Testis (tissue), 3 donors: ENCODE data around the gene SCGB1A1. TPM values are rescaled to one million over a fixed set of nuclear protein-coding genes. Genes with fewer than 3 reads are reported as not detected.
A peak's percentile ranks its signal among the peaks of the same experiment; 100 is the strongest.

Experiments
- DNase-seq: peaks from one replicate; pipeline ENCODE4 v3.0.0-alpha.2; 2019
- H3K27ac ChIP-seq, 2 donors: fragments of 200-600 bp; sonication (generic); one replicate each; pipeline ENCODE4 v1.5.1; 2019
- H3K27me3 ChIP-seq: fragments of 200-600 bp; sonication (generic); one replicate; pipeline ENCODE4 v1.5.1; 2019
- H3K36me3 ChIP-seq: fragments of 200-600 bp; sonication (generic); one replicate; pipeline ENCODE4 v1.5.1; 2017; ENCODE audit warnings: low read depth; ENCODE audit errors: missing control alignments
- H3K4me1 ChIP-seq: fragments of 200-600 bp; sonication (generic); one replicate; pipeline ENCODE4 v1.5.1; 2019
- H3K4me3 ChIP-seq, 2 donors: fragments of 200-600 bp; sonication (generic); one replicate each; pipeline ENCODE4 v1.5.1; 2017 to 2019
- H3K9me3 ChIP-seq: fragments of 200-600 bp; sonication (generic); one replicate; pipeline ENCODE4 v1.5.1; 2017
- CTCF ChIP-seq, 3 experiments: fragments of 450-650 bp in 2 of 3; fragments of 200-600 bp in 1 of 3; sonication (generic) in 1 of 3; IDR thresholded peaks; one replicate each; pipeline ENCODE4 v1.5.1; 2016 to 2019; ENCODE audit warnings: antibody characterized with exemption in 3 of 3, mild to moderate bottlenecking in 2 of 3, moderate library complexity in 1 of 3
- POLR2A ChIP-seq: fragments of 450-650 bp; IDR thresholded peaks from one replicate; pipeline ENCODE4 v1.6.1; 2017; ENCODE audit warnings: antibody characterized with exemption, mild to moderate bottlenecking, moderate library complexity
- WGBS, 2 donors: methylation state at CpG; one replicate each; pipeline ENCODE4 v1.1.5; 2018; 5-methylcytosine and 5-hydroxymethylcytosine counted together
- intact Hi-C: fragments of 100-400 bp; cut with DNase I; formaldehyde crosslinking; loops from one replicate; pipeline ENCODE4 v1.15.1; 2023; ENCODE audit warnings: low total_unique reads
- polyA plus RNA-seq: library from polyadenylated mRNA; stranded (reverse); fragments of 350-450 nt; fragmentation: Illumina TruSeq; extraction: RNeasy Lipid Tissue Mini Kit (QIAGEN cat#74804); gene quantifications from one replicate; pipeline ENCODE4 v1.2.3, GENCODE V29; 2014; ENCODE audit warnings: low read depth, low replicate concordance; ENCODE audit not compliant: insufficient read depth
- total RNA-seq, 2 donors: library from RNA; depleted of rRNA; stranded (reverse); fragments of >200 nt; gene quantifications; one replicate each; pipeline ENCODE4 v1.2.3, GENCODE V29; 2016

The SCGB1A1 gene
- total and polyA plus RNA-seq, 3 donors from 2014 or later = not detected

GRCh38 chr11:62392506-62392905 lies 26.3 kb upstream of the SCGB1A1 start:
- Histone ChIP-seq H3K27ac (no peak overlapping the region), H3K9me3 (no peaks in the 10 kb centered on the region), H3K27me3 (no peaks in the 10 kb centered on the region), H3K4me3 (no peak overlapping the region), H3K4me1 (peaks cover 22% of the 10 kb centered on the region), H3K36me3 (no peaks in the 10 kb centered on the region)
- TF ChIP-seq POLR2A = no peak
- no peak for TF ChIP-seq CTCF (IDR thresholded peaks at IDR 0.05)
- intact Hi-C loops = loop anchor here (10.0 kb wide), 2 partner anchors 152 to 282 kb away; partner anchors contain the start of genes AHNAK, LBHD1, UBXN1 and UQCC3
- no peak for DNase-seq
- 81 to 90% methylated on average over 3 of the region's 3 CpGs for WGBS, 2 donors

DNA sequence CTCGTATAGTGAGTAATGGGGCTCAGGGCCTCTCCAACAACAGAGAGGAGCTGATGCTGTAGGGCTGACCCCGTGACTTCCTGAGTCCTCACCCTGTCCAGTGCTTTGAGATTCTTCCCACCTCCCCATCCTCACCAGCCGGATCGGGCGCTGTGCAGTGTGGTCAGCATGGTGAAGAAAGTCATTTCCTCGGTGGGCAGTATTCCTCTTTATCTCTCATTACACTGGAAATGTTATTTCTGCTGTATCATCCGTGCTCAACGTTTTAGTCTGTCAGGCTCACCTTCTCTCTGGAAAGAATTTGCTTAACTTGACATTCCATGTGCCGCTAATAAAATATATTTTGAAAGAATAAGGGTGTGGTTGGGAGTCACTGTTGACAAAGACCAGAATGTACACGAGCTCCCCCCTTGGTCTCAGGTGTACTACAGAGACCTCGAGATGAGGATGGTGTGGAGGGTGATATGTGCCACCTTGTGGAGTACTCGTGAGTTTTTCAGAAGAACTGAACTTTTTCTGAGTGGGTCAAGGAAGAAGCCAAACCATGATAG lies 25.7 kb upstream of the SCGB1A1 start:
- Histone ChIP-seq H3K27me3 (no peaks in the 10 kb centered on the region), H3K27ac (no peak overlapping the region), H3K9me3 (no peaks in the 10 kb centered on the region), H3K4me3 (no peak overlapping the region), H3K4me1 (peaks cover 26% of the 10 kb centered on the region), H3K36me3 (no peaks in the 10 kb centered on the region)
- DNase-seq = no peak
- intact Hi-C loops = loop anchor here (10.0 kb wide), 2 partner anchors 152 to 282 kb away; partner anchors contain the start of genes AHNAK, LBHD1, UBXN1 and UQCC3
- TF ChIP-seq POLR2A = no peak
- TF ChIP-seq CTCF (IDR thresholded peaks at IDR 0.05) = peak in 1 of 3 experiments; percentile 22
- WGBS, 2 donors = 66 to 72% methylated on average over 12 of the region's 12 CpGs

DNA sequence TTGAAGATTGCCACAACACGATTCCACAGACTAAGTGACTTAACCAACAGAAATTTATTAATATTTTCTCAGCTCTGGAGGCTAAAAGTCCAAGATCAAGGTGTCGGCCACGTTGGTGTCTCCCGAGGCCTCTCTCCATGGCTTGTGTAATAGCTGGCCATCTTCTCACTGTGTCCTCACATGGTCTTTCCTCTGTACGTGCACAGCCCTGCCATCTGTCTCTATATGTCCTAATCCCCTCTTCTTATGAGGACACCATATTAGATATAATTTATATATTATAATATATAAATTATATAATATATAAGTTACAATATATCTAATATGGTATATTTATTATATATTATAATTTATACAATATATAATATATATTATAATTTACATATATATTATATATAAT lies 25.1 kb upstream of the SCGB1A1 start:
- 56 to 67% methylated on average over 5 of the region's 5 CpGs for WGBS, 2 donors
- intact Hi-C loops = loop anchor here (10.0 kb wide), 2 partner anchors 151 to 281 kb away; partner anchors contain the start of genes AHNAK, LBHD1, UBXN1 and UQCC3
- Histone ChIP-seq H3K27me3 (no peaks in the 10 kb centered on the region), H3K4me3 (no peak overlapping the region), H3K4me1 (peaks cover 32% of the 10 kb centered on the region), H3K9me3 (no peaks in the 10 kb centered on the region), H3K36me3 (no peaks in the 10 kb centered on the region), H3K27ac (no peak overlapping the region)
- TF ChIP-seq POLR2A (no peak), CTCF (IDR thresholded peaks at IDR 0.05) (no peak)
- no peak for DNase-seq

- H3K4me3 ChIP-seq = no peak overlapping the region
- no peaks in the 10 kb centered on the region for H3K36me3 ChIP-seq
- intact Hi-C loops = loop anchor here (10.0 kb wide), 2 partner anchors 150 to 280 kb away; partner anchors contain the start of genes AHNAK, LBHD1, UBXN1 and UQCC3
- WGBS, 2 donors = 28 to 31% methylated on average over 13 to 14 of the region's 14 CpGs
- H3K4me1 ChIP-seq = peaks cover 44% of the 10 kb centered on the region
- H3K27ac ChIP-seq = peak overlapping the region; percentile 21 to 67
- peak; percentile 85 for DNase-seq
- H3K27me3 ChIP-seq = no peaks in the 10 kb centered on the region
- TF ChIP-seq POLR2A (no peak), CTCF (IDR thresholded peaks at IDR 0.05) (peak; percentile 74 to 80 (median 80))
- no peaks in the 10 kb centered on the region for H3K9me3 ChIP-seq
Measured at GRCh38 chr11:62394825-62395538, 23.9 kb upstream of the SCGB1A1 start.
